Parathyroid adenoma (tissue), 2 donors: Measurements from ENCODE around the gene FBXW7.

Experiments
- H2AFZ ChIP-seq: fragments of 300-600 bp; sonication (generic); one replicate; pipeline ENCODE4 v1.7.0; 2017; ENCODE audit warnings: antibody characterized with exemption, mild to moderate bottlenecking
- H3K27ac ChIP-seq: fragments of 300-600 bp; sonication (generic); one replicate; pipeline ENCODE4 v1.7.0; 2017
- H3K27me3 ChIP-seq: fragments of 300-600 bp; sonication (generic); one replicate; pipeline ENCODE4 v1.7.0; 2017; ENCODE audit warnings: low read length; ENCODE audit not compliant: control insufficient read depth, insufficient read depth
- H3K36me3 ChIP-seq: fragments of 300-600 bp; sonication (generic); one replicate; pipeline ENCODE4 v1.7.0; 2017; ENCODE audit warnings: low read length; ENCODE audit not compliant: control insufficient read depth, insufficient read depth
- H3K4me1 ChIP-seq: fragments of 300-600 bp; sonication (generic); one replicate; pipeline ENCODE4 v1.7.0; 2017; ENCODE audit warnings: control low read depth
- H3K4me2 ChIP-seq: fragments of 300-600 bp; sonication (generic); one replicate; pipeline ENCODE4 v1.7.0; 2017; ENCODE audit warnings: low read length
- H3K4me3 ChIP-seq: fragments of 300-600 bp; sonication (generic); one replicate; pipeline ENCODE4 v1.7.0; 2017; ENCODE audit warnings: low read depth, low read length
- H3K79me2 ChIP-seq: fragments of 300-600 bp; sonication (generic); one replicate; pipeline ENCODE4 v1.7.0; 2017; ENCODE audit warnings: control low read depth
- H3K9ac ChIP-seq: fragments of 300-600 bp; sonication (generic); one replicate; pipeline ENCODE4 v1.7.0; 2017; ENCODE audit warnings: mild to moderate bottlenecking
- H3K9me3 ChIP-seq: fragments of 300-600 bp; sonication (generic); one replicate; pipeline ENCODE4 v1.7.0; 2017; ENCODE audit warnings: low read length; ENCODE audit not compliant: control insufficient read depth
- CTCF ChIP-seq: fragments of 300-600 bp; sonication (generic); IDR thresholded peaks from one replicate; pipeline ENCODE4 v1.7.0; 2017; ENCODE audit warnings: antibody characterized with exemption, mild to moderate bottlenecking
- donor health status: primary hyperparathyroidism.

The FBXW7 gene

GRCh38 chr4:152283801-152284470, 252.0 kb downstream of the FBXW7 start:
- Histone ChIP-seq H3K79me2 (no peaks in the 10 kb centered on the region), H3K4me3 (no peak overlapping the region), H3K9ac (no peak overlapping the region), H3K27me3 (no peaks in the 10 kb centered on the region), H3K27ac (no peak overlapping the region), H3K4me1 (no peaks in the 10 kb centered on the region), H3K9me3 (no peaks in the 10 kb centered on the region), H2AFZ (no peak overlapping the region), H3K4me2 (no peak overlapping the region), H3K36me3 (no peaks in the 10 kb centered on the region)
- no peak for TF ChIP-seq CTCF

- Histone ChIP-seq H3K4me1 (no peaks in the 10 kb centered on the region), H2AFZ (no peak overlapping the region), H3K27ac (no peak overlapping the region), H3K79me2 (no peaks in the 10 kb centered on the region), H3K36me3 (no peaks in the 10 kb centered on the region), H3K9me3 (no peaks in the 10 kb centered on the region), H3K27me3 (no peaks in the 10 kb centered on the region), H3K4me2 (no peak overlapping the region), H3K9ac (no peak overlapping the region), H3K4me3 (no peak overlapping the region)
- TF ChIP-seq CTCF = no peak
Observed at GRCh38 chr4:152281822-152282221, 254.1 kb downstream of the FBXW7 start.

DNA sequence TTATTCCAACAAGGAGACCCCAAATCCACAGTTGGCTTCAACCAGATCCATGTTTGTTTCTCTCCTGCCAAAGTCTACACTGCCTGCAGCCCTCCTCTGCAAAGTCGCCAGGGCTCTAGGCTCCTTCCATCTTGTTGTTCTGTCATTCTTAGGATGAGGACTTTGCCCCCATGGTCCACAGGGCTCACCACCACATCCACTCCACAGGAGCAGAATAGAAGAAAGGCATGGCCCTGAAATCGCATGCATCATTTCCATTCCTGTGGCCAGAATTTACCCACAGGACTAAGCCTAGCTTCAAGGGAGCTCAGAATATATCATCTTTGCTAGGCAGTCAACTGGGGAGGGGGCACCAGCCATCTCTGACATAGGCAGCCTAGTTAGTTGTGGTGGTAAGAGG, 254.7 kb downstream of the FBXW7 start:
- H3K27ac ChIP-seq = no peak overlapping the region
- H2AFZ ChIP-seq = no peak overlapping the region
- H3K27me3 ChIP-seq = no peaks in the 10 kb centered on the region
- no peak for TF ChIP-seq CTCF
- H3K79me2 ChIP-seq = no peaks in the 10 kb centered on the region
- H3K9ac ChIP-seq = no peak overlapping the region
- no peak overlapping the region for H3K4me3 ChIP-seq
- no peak overlapping the region for H3K4me2 ChIP-seq
- H3K4me1 ChIP-seq = no peaks in the 10 kb centered on the region
- H3K36me3 ChIP-seq = no peaks in the 10 kb centered on the region
- no peaks in the 10 kb centered on the region for H3K9me3 ChIP-seq

DNA sequence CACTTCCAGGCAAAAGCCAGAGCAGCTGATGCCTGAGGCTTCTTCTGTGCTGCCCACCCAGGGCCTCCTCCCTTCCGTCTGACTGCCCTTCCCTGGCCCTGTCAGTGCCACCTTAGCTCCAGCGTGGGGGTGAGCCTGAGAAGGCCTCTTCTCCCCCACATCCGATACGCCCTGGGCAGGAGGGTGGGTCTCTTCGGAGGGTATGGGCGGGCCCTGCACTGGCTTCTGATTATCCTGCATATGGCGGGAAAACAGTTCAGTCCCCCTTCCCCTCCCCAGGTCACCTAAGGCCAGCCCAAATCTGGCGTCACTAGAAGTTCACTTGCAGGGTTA, 256.7 kb downstream of the FBXW7 start:
- TF ChIP-seq CTCF = no peak
- H3K27ac ChIP-seq = no peak overlapping the region

GRCh38 chr4:152278505-152279233, 257.2 kb downstream of the FBXW7 start:
- TF ChIP-seq CTCF = no peak
- no peaks in the 10 kb centered on the region for H3K36me3 ChIP-seq
- no peak overlapping the region for H2AFZ ChIP-seq
- H3K27ac ChIP-seq = no peak overlapping the region
- H3K4me2 ChIP-seq = no peak overlapping the region
- H3K9ac ChIP-seq = no peak overlapping the region
- no peaks in the 10 kb centered on the region for H3K79me2 ChIP-seq
- no peak overlapping the region for H3K4me3 ChIP-seq
- H3K9me3 ChIP-seq = no peaks in the 10 kb centered on the region
- H3K27me3 ChIP-seq = no peaks in the 10 kb centered on the region
- H3K4me1 ChIP-seq = no peaks in the 10 kb centered on the region

More for the DNA sequence above, 256.7 kb downstream of the FBXW7 start:
- Histone ChIP-seq H3K4me3 (no peak overlapping the region), H2AFZ (no peak overlapping the region), H3K4me2 (no peak overlapping the region), H3K9me3 (no peaks in the 10 kb centered on the region), H3K4me1 (no peaks in the 10 kb centered on the region), H3K9ac (no peak overlapping the region), H3K27me3 (no peaks in the 10 kb centered on the region), H3K79me2 (no peaks in the 10 kb centered on the region), H3K36me3 (no peaks in the 10 kb centered on the region)
